GM18870 (cell line): ENCODE data around the gene HHATL.
"Not testable (repeated sequence)": the region's sequence is repeated elsewhere in the genome, so short reads cannot be mapped to it uniquely, and the experiment has no call there.

Experiments used
- ATAC-seq: cut with Tn5 transposase; IDR thresholded peaks from one replicate; pipeline ENCODE4 v1.9.1; 2021; ENCODE audit warnings: moderate library complexity; ENCODE audit not compliant: unreplicated experiment

HHATL gene

GRCh38 chr3:42734263-42734860 lies 31.8 kb upstream of the HHATL start:
- no peak for ATAC-seq

- ATAC-seq: no peak
Observed at GRCh38 chr3:42733501-42734262, 31.1 kb upstream of the HHATL start.

GRCh38 chr3:42732829-42733459 lies 30.3 kb upstream of the HHATL start:
- no peak for ATAC-seq

- ATAC-seq: no peak
Observed at GRCh38 chr3:42732196-42732828, 29.7 kb upstream of the HHATL start.

GRCh38 chr3:42731476-42732195 lies 29.0 kb upstream of the HHATL start:
- ATAC-seq: no peak

- ATAC-seq: no peak
Observed at GRCh38 chr3:42730706-42731420, 28.3 kb upstream of the HHATL start.

- ATAC-seq: no peak
Observed at GRCh38 chr3:42730294-42730693, 27.7 kb upstream of the HHATL start.

- no peak for ATAC-seq
Observed at GRCh38 chr3:42729404-42730145, 27.0 kb upstream of the HHATL start.

- no peak for ATAC-seq
Observed at GRCh38 chr3:42728668-42729364, 26.2 kb upstream of the HHATL start.

- no peak for ATAC-seq
Observed at GRCh38 chr3:42728056-42728455, 25.5 kb upstream of the HHATL start.

GRCh38 chr3:42725454-42725853 lies 22.9 kb upstream of the HHATL start:
- ATAC-seq: no peak

GRCh38 chr3:42723219-42723618 lies 20.6 kb upstream of the HHATL start:
- no peak for ATAC-seq

- not testable (repeated sequence) for ATAC-seq
Observed at GRCh38 chr3:42722442-42722841, 19.8 kb upstream of the HHATL start.

- ATAC-seq: no peak
Observed at GRCh38 chr3:42721690-42722089, 19.1 kb upstream of the HHATL start.

- ATAC-seq: no peak
Observed at GRCh38 chr3:42720126-42720525, 17.5 kb upstream of the HHATL start.

- no peak for ATAC-seq
Observed at GRCh38 chr3:42719002-42719401, 16.4 kb upstream of the HHATL start.

GRCh38 chr3:42718338-42718737 lies 15.7 kb upstream of the HHATL start:
- ATAC-seq: no peak

- no peak for ATAC-seq
Observed at GRCh38 chr3:42717306-42717705, 14.7 kb upstream of the HHATL start.

- ATAC-seq: no peak
Observed at GRCh38 chr3:42714171-42714852, 11.7 kb upstream of the HHATL start.
